Large intestine (tissue), 3 donors: ENCODE measurements around the gene MIGA2. TPM values are rescaled to one million over a fixed set of nuclear protein-coding genes. Genes with fewer than 3 reads are reported as not detected.

ENCODE experiments used
- DNase-seq, 2 donors: peaks; one replicate each; pipeline versions ENCODE4 v3.0.0 to v3.0.0-alpha.2; 2013
- H3K27ac ChIP-seq: one replicate; pipeline ENCODE4 v1.5.1; 2013; ENCODE audit warnings: low read length
- H3K27me3 ChIP-seq: 2 replicates; pipeline ENCODE4 v1.6.1; 2013; ENCODE audit warnings: low read length; ENCODE audit not compliant: control insufficient read depth, insufficient read depth
- H3K36me3 ChIP-seq: 2 replicates; pipeline ENCODE4 v1.6.1; 2013; ENCODE audit warnings: low read length; ENCODE audit not compliant: control insufficient read depth, insufficient read depth
- H3K4me1 ChIP-seq: one replicate; pipeline ENCODE4 v1.6.1; 2013; ENCODE audit warnings: low read length; ENCODE audit not compliant: control insufficient read depth, insufficient read depth
- H3K4me3 ChIP-seq: one replicate; pipeline ENCODE4 v1.5.1; 2013; ENCODE audit warnings: low read length
- H3K9me3 ChIP-seq: one replicate; pipeline ENCODE4 v1.6.1; 2013; ENCODE audit warnings: mild to moderate bottlenecking, low read depth, low read length, moderate library complexity; ENCODE audit not compliant: control insufficient read depth
- WGBS: methylation state at CpG from one replicate; pipeline ENCODE4 v1.1.5; 2013; ENCODE audit warnings: low lambda C conversion rate; ENCODE audit not compliant: insufficient coverage; 5-methylcytosine and 5-hydroxymethylcytosine counted together
- polyA plus RNA-seq: library from polyadenylated mRNA; unstranded; fragments of 120-200 nt; gene quantifications from one replicate; pipeline ENCODE4 v1.2.1, GENCODE V29; 2013

MIGA2 gene
- polyA plus RNA-seq, 1 donor: 25.3 TPM

DNA sequence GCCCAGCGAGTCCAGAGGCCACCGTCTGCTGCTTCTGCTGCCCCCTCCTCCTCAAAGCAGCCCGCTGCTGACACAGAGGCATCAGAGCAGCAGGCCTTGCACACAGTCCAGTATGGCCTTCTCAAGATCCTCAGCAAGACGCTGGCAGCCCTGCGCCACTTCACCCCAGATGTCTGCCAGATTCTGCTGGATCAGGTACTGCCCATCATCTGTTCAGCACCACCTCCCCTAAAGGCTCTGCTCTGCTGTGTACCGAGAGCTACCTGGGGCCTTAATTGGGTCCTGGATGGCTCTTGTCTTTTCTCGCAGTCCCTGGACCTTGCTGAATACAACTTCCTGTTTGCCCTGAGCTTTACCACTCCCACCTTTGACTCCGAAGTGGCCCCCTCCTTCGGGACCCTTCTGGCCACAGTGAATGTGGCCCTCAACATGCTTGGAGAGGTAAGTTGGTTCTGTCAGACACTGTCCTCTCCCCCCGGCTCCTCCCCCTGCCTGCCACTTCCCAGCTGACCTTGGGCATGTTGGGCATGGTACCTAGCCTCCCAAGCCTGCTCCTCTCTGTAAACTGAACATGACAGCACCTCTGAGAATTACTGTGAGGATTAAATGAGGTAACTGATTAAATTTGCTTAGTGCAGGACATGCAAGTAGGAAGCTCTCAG is 31.0 kb upstream of the MIGA2 start:
- Histone ChIP-seq H3K27ac (no peak overlapping the region), H3K36me3 (peaks cover 83% of the 10 kb centered on the region), H3K27me3 (no peaks in the 10 kb centered on the region)

GRCh38 chr9:129006328-129007034 is 29.9 kb upstream of the MIGA2 start:
- H3K27ac ChIP-seq: no peak overlapping the region

More for the DNA sequence above, 31.0 kb upstream of the MIGA2 start:
- no CpG with 5 or more reads among the region's 10 CpGs for WGBS
- no peak for DNase-seq
- Histone ChIP-seq H3K4me3 (no peak overlapping the region), H3K9me3 (no peaks in the 10 kb centered on the region), H3K4me1 (no peaks in the 10 kb centered on the region)

GRCh38 chr9:129007035-129007765 is 29.2 kb upstream of the MIGA2 start:
- no peaks in the 10 kb centered on the region for H3K4me1 ChIP-seq
- H3K36me3 ChIP-seq: peaks cover 84% of the 10 kb centered on the region
- H3K9me3 ChIP-seq: no peaks in the 10 kb centered on the region
- no peak overlapping the region for H3K27ac ChIP-seq
- DNase-seq: no peak
- no peaks in the 10 kb centered on the region for H3K27me3 ChIP-seq
- no peak overlapping the region for H3K4me3 ChIP-seq
- no CpG with 5 or more reads among the region's 14 CpGs for WGBS

More at GRCh38 chr9:129006328-129007034, 29.9 kb upstream of the MIGA2 start:
- H3K27me3 ChIP-seq: no peaks in the 10 kb centered on the region
- no peaks in the 10 kb centered on the region for H3K4me1 ChIP-seq
- H3K36me3 ChIP-seq: peaks cover 84% of the 10 kb centered on the region
- no CpG with 5 or more reads among the region's 21 CpGs for WGBS
- H3K4me3 ChIP-seq: no peak overlapping the region
- no peaks in the 10 kb centered on the region for H3K9me3 ChIP-seq
- DNase-seq: peak; percentile 54 to 61

- H3K27me3 ChIP-seq: no peaks in the 10 kb centered on the region
- no peaks in the 10 kb centered on the region for H3K9me3 ChIP-seq
- no peak overlapping the region for H3K4me3 ChIP-seq
- no peak for DNase-seq
- no CpG with 5 or more reads among the region's 18 CpGs for WGBS
- peaks cover 83% of the 10 kb centered on the region for H3K36me3 ChIP-seq
- no peaks in the 10 kb centered on the region for H3K4me1 ChIP-seq
- no peak overlapping the region for H3K27ac ChIP-seq
Observed at GRCh38 chr9:129007766-129008468, 28.5 kb upstream of the MIGA2 start.

GRCh38 chr9:129008469-129008965 is 27.9 kb upstream of the MIGA2 start:
- no peak for DNase-seq
- Histone ChIP-seq H3K27ac (no peak overlapping the region), H3K4me3 (no peak overlapping the region), H3K9me3 (no peaks in the 10 kb centered on the region), H3K36me3 (peaks cover 83% of the 10 kb centered on the region), H3K27me3 (no peaks in the 10 kb centered on the region), H3K4me1 (no peaks in the 10 kb centered on the region)
- WGBS: no CpG with 5 or more reads among the region's 6 CpGs

DNA sequence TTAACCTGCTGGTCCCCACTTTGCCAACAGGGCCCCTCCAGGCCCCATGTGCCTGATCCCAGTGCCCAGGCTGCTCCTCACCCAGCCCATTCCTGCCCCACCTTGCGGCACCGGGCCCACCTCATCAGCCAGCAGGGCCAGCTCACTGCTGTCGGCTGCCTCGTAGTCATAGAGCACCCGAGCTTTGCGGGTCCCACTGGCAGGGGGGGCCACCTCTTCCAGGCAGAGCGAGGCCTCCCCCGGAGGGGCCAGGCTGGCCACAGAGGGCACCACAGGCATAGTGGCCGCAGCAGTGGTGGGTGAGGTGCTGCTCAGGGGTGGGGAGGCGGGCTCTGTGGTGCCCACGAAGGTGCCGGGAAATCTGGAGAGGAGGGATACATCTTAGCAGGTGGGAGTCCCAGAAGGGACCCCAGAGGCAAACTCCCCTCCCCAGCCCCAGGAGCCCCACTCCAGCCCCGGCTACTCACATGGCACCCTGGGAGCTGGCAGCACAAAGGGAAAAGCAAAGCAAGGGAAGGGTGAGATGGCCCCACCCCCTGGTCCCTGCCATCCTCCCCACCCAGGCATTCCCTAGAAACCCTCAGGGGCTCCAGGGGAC is 27.3 kb upstream of the MIGA2 start:
- no peaks in the 10 kb centered on the region for H3K27me3 ChIP-seq
- no peaks in the 10 kb centered on the region for H3K9me3 ChIP-seq
- no CpG with 5 or more reads among the region's 13 CpGs for whole genome bisulfite sequencing
- H3K36me3 ChIP-seq: peaks cover 88% of the 10 kb centered on the region
- no peak for DNase-seq
- no peaks in the 10 kb centered on the region for H3K4me1 ChIP-seq
- H3K27ac ChIP-seq: no peak overlapping the region
- H3K4me3 ChIP-seq: no peak overlapping the region

GRCh38 chr9:129009584-129010141 is 26.8 kb upstream of the MIGA2 start:
- no peaks in the 10 kb centered on the region for H3K9me3 ChIP-seq
- WGBS: no CpG with 5 or more reads among the region's 17 CpGs
- DNase-seq: no peak
- no peaks in the 10 kb centered on the region for H3K27me3 ChIP-seq
- H3K4me3 ChIP-seq: no peak overlapping the region
- no peaks in the 10 kb centered on the region for H3K4me1 ChIP-seq
- H3K36me3 ChIP-seq: peaks cover 93% of the 10 kb centered on the region
- no peak overlapping the region for H3K27ac ChIP-seq

GRCh38 chr9:129010267-129010975 is 26.0 kb upstream of the MIGA2 start:
- DNase-seq: no peak
- Histone ChIP-seq H3K4me1 (no peaks in the 10 kb centered on the region), H3K27me3 (no peaks in the 10 kb centered on the region), H3K36me3 (peaks cover 93% of the 10 kb centered on the region), H3K27ac (no peak overlapping the region), H3K4me3 (no peak overlapping the region), H3K9me3 (no peaks in the 10 kb centered on the region)
- no CpG with 5 or more reads among the region's 8 CpGs for WGBS

GRCh38 chr9:129011170-129011569 is 25.3 kb upstream of the MIGA2 start:
- Histone ChIP-seq H3K27me3 (no peaks in the 10 kb centered on the region), H3K36me3 (peaks cover 89% of the 10 kb centered on the region), H3K9me3 (no peaks in the 10 kb centered on the region), H3K4me1 (no peaks in the 10 kb centered on the region), H3K27ac (no peak overlapping the region), H3K4me3 (no peak overlapping the region)
- no peak for DNase-seq
- no CpG with 5 or more reads among the region's 19 CpGs for WGBS
